Stomach (tissue), 4 donors: ENCODE data around the gene GAL3ST3.

Experiments used
- CTCF ChIP-seq, 7 experiments: fragments of 450-650 bp in 4 of 7; fragments of 200-600 bp in 3 of 7; sonication (generic) in 3 of 7; IDR thresholded peaks; one replicate each; pipeline ENCODE4 v1.5.1; 2016 to 2019; ENCODE audit warnings: antibody characterized with exemption in 7 of 7, control low read depth in 2 of 7, mild to moderate bottlenecking in 1 of 7
- EP300 ChIP-seq: sonication (generic); formaldehyde crosslinking; IDR thresholded peaks from one replicate; pipeline ENCODE4 v1.6.1; 2017; ENCODE audit warnings: antibody characterized with exemption
- POLR2A ChIP-seq, 4 donors: fragments of 450-650 bp; IDR thresholded peaks; one replicate each; pipeline ENCODE4 v1.6.1; 2016; ENCODE audit warnings: antibody characterized with exemption in 4 of 4, control low read depth in 2 of 4, mild to moderate bottlenecking in 1 of 4, moderate library complexity in 1 of 4
- POLR2AphosphoS5 ChIP-seq, 3 donors: sonication (generic); formaldehyde crosslinking; IDR thresholded peaks; one replicate each; pipeline ENCODE4 v1.6.1; 2016; ENCODE audit warnings: antibody characterized with exemption in 3 of 3

- TF ChIP-seq CTCF (IDR thresholded peaks at IDR 0.05) (no peak), POLR2A (IDR thresholded peaks at IDR 0.05) (no peak), POLR2AphosphoS5 (IDR thresholded peaks at IDR 0.05) (no peak), EP300 (no peak)
Observed at GRCh38 chr11:66056501-66056900, 7.5 kb upstream of the GAL3ST3 start.
